Measurements from ENCODE around the gene PELO.

DNA sequence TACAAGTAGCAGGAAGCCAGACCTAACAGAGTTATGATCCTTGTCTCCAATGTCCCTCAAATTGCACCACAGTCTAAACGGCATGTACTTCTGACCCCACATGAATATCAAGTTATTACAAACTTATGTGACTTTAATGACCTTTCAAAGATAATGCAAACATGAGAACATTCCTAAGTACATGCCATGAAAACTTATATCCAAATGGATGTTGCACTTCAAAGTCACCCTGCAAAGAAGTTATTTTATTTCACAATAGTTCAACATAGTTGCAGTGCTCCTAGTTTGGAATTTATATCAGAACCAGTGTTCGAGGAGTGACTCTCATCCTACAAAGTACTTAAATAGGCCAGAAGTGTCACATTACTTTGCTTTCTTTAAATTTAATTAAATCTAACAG, 41.2 kb upstream of the PELO start:
- TF ChIP-seq, protein P1, sequence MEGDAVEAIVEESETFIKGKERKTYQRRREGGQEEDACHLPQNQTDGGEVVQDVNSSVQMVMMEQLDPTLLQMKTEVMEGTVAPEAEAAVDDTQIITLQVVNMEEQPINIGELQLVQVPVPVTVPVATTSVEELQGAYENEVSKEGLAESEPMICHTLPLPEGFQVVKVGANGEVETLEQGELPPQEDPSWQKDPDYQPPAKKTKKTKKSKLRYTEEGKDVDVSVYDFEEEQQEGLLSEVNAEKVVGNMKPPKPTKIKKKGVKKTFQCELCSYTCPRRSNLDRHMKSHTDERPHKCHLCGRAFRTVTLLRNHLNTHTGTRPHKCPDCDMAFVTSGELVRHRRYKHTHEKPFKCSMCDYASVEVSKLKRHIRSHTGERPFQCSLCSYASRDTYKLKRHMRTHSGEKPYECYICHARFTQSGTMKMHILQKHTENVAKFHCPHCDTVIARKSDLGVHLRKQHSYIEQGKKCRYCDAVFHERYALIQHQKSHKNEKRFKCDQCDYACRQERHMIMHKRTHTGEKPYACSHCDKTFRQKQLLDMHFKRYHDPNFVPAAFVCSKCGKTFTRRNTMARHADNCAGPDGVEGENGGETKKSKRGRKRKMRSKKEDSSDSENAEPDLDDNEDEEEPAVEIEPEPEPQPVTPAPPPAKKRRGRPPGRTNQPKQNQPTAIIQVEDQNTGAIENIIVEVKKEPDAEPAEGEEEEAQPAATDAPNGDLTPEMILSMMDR (IDR thresholded peaks at IDR 0.05; ENCODE audit: insufficient read depth, low read length, poor library complexity, severe bottlenecking) = no peak
- TF ChIP-seq EZH2phosphoT487 (conservative IDR thresholded peaks at IDR 0.05; ENCODE audit: low read length) = no peak
